NCI-H2107 (cell line): ENCODE results near the gene RABEP2.
"Not testable (repeated sequence)": the region's sequence is repeated elsewhere in the genome, so short reads cannot be mapped to it uniquely, and the experiment has no call there.

Experiments
- DNase-seq: peaks from one replicate; lab custom pipeline; 2025; lab: John Stamatoyannopoulos, UW

The RABEP2 gene

DNA sequence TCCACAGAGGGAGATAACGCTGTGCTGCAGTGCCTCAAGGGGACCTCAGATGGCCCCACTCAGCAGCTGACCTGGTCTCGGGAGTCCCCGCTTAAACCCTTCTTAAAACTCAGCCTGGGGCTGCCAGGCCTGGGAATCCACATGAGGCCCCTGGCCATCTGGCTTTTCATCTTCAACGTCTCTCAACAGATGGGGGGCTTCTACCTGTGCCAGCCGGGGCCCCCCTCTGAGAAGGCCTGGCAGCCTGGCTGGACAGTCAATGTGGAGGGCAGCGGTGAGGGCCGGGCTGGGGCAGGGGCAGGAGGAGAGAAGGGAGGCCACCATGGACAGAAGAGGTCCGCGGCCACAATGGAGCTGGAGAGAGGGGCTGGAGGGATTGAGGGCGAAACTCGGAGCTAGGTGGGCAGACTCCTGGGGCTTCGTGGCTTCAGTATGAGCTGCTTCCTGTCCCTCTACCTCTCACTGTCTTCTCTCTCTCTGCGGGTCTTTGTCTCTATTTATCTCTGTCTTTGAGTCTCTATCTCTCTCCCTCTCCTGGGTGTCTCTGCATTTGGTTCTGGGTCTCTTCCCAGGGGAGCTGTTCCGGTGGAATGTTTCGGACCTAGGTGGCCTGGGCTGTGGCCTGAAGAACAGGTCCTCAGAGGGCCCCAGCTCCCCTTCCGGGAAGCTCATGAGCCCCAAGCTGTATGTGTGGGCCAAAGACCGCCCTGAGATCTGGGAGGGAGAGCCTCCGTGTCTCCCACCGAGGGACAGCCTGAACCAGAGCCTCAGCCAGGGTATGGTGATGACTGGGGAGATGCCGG is 7.5 kb upstream of the RABEP2 start:
- no peak for DNase-seq

DNA sequence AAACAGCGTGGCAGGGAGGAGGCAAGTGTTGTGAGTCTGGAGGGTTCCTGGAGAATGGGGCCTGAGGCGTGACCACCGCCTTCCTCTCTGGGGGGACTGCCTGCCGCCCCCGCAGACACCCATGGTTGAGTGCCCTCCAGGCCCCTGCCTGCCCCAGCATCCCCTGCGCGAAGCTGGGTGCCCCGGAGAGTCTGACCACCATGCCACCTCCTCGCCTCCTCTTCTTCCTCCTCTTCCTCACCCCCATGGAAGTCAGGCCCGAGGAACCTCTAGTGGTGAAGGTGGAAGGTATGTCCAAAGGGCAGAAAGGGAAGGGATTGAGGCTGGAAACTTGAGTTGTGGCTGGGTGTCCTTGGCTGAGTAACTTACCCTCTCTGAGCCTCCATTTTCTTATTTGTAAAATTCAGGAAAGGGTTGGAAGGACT is 6.8 kb upstream of the RABEP2 start, which contains the start of gene CD19:
TSS of gene CD19 (plus strand) at position 171 of the 425 bp plus-strand sequence. CDS start at position 201, 30 bp downstream.
- no peak for DNase-seq

GRCh38 chr16:28930652-28931051 is 5.6 kb upstream of the RABEP2 start:
- no peak for DNase-seq

- no peak for DNase-seq
Observed at GRCh38 chr16:28930203-28930602, 5.2 kb upstream of the RABEP2 start.

- DNase-seq, result no peak
Observed at GRCh38 chr16:28927815-28928214, 2.8 kb upstream of the RABEP2 start.

DNA sequence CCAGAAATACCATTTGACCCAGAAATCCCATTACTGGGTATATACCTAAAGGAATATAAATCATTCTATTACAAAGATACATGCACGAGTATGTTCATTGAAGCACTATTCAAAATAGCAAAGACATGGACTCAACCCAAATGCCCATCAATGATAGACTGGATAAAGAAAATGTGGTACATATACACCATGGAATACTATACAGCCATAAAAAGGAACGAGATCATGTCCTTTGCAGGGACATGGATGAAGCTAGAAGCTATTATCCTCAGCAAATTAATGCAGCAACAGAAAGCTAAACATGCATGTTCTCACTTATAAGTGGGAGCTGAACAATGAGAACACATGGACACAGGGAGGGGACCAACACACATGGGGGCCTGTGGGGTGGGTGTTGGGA is 1.2 kb upstream of the RABEP2 start:
- not testable (repeated sequence) for DNase-seq

- DNase-seq, result peak; percentile 43
Observed at GRCh38 chr16:28925386-28926228, 569 bp upstream of the RABEP2 start.

DNA sequence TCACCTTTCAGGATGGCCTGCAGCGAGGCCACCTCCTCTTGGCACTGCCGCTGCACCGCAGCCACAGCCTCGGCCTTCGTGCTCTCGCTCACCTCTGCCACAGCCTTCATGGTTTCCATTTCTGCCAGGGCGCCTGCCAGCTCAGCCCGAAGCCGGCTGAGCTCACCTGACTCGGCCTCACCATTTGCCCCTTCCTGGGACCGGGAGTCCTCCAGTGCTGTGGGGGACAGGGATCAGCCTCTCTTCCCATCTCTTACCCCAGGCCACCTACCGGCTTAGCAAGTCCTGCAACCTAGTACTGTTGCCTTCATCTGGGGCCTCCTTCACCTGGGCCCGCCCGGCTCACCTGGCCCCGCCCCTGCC is 658 bp downstream of the RABEP2 start:
- DNase-seq, result no peak

DNA sequence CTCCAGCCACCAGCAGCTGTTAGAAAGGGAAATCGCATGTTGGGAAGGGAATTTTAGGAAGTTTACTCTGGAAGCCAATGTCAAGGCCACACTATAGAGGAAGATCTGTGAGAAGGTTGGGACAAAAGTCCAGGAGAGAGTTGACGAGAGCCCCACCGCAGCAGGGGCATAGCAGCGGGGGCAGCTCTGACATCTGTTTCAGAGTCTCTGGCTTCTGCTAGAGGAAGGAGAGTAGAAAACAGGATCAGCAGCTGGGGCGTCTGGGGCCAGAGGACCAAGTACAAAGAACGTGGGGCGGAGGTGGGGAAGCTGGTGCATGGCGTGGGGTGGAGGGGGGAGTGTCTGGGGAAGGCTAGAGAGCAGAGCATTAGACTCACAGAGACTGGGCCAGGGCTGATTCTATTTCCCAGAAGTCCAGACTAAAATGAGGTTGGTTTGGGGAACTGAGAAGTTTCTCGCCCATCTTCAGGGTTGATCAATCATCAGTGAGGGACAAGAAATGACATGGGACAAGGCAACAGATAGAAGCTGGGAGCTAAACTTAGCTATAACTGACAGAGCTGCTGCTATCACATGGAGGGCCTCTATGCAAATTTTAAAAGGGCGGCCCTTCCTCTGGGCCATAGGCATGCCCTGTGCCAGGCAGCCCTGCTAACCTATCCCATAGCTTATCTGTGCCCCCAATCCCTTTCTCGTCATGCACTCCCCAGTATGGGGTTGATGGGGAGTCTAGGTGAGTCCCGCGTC is 1.2 kb downstream of the RABEP2 start:
- no peak for DNase-seq

- no peak for DNase-seq
Observed at GRCh38 chr16:28923231-28923587, 1.8 kb downstream of the RABEP2 start.

GRCh38 chr16:28918698-28919097 is 6.3 kb downstream of the RABEP2 start:
- no peak for DNase-seq

- no peak for DNase-seq
Observed at GRCh38 chr16:28917095-28917494, 7.9 kb downstream of the RABEP2 start.

DNA sequence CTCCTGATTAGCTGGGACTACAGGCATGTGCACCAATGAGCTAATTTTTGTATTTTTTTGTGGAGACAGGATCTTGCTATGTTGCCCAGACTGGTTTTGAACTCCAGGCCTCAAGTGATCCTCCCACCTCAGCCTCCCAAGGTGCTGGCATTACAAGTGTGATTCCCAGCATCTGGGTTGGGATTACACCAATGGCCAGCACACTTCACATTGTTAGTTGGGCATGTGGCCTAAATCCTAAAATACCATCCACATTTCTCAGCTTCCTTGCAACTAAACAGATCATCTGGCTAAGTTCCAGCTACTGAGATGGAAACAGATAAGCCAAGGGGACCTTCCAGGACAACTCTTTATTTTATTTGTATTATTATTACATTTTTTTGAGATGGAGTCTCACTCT is 9.9 kb downstream of the RABEP2 start:
- no peak for DNase-seq

GRCh38 chr16:28913946-28914724 is 10.9 kb downstream of the RABEP2 start:
- DNase-seq, result no peak

DNA sequence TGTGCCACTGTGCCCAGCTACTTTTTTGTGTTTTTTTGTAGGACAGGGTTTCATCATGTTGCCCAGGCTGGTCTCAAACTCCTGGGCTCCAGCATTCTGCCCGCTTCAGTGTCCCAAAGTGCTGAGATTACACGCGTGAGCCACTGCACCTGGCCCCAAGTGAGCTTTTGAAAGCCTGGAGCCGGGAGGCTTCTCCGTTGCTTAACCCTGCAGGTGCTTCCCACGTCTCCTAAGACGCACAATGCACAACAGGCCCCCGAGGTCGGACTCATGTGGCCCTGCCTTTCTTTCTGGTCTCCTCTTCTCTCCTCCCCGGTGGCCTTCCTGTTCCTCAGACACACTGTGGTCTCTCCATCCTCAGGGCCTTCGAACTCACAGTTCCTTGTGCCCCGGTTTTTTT is 12.5 kb downstream of the RABEP2 start:
- no peak for DNase-seq

GRCh38 chr16:28910086-28911031 is 14.7 kb downstream of the RABEP2 start:
- no peak for DNase-seq

GRCh38 chr16:28905800-28906372 is 19.2 kb downstream of the RABEP2 start:
- no peak for DNase-seq

DNA sequence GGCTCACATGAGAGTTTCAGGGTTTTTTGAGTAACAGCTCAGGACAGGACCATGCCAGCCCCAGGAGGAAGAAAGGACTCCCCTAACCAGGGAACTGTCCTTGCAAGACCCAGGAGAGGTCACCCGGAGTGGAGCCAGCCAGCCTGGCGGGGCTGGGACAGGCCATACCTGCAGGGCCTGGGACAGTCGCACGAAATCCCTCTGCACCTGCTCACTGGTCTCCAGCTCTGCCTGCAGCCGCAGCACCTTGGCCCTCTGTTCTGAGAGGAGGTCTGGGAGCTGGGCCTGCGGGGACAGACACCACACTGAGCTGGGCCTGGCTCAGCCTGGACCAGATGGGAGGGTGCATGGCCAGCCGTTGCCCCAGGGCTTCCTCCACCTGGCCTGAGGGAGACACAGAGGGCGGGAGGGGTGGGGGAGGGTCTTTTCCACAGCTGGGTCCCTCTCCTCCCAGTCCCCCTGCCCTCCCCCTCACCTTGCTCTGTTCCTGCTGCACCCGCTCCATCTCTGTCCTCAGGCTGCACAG is 19.7 kb downstream of the RABEP2 start:
- DNase-seq, result no peak

- no peak for DNase-seq
Observed at GRCh38 chr16:28904828-28905227, 20.2 kb downstream of the RABEP2 start.

DNA sequence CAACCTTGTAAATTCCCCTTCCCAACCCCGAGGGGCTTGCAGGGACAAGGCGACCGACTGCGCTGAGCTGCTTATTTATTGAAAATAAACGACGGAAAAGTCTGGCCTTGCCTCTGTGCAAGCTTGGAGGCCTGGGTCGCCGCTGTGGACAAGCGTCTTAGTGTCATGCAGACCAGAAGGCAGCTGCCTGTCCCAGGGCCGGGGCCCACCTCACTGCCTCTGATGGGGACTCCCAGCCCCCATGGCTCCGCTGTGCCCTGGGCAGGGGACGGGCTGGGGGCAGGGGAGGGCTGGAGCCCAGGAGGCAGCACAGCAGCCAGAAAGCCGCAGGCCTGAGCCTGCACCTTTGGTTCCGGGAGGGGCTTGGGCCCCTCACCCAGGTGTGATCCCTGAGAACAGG is 20.7 kb downstream of the RABEP2 start:
- no peak for DNase-seq
